ENCODE results near the gene RAB5B.
A peak's percentile ranks its signal among the peaks of the same experiment; 100 is the strongest.
"Not testable (repeated sequence)": the region's sequence is repeated elsewhere in the genome, so short reads cannot be mapped to it uniquely, and the experiment has no call there.

The RAB5B gene

DNA sequence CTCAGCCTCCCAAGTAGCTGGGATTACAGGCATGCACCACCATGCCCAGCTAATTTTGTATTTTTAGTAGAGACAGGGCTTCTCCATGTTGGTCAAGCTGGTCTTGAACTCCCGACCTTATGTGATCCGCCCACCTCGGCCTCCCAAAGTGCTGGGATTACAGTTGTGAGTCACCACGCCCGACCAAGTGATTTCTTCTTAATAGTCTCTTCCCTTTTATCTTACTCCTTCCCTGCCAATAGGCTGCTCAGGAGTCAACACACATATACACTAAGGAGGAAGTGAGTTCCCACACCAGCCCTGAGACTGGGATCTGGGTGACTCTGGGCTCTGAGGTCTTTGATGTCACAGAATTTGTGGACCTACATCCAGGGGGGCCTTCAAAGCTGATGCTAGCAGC is 29.5 kb downstream of the RAB5B start:
- H3K36me3 ChIP-seq (ENCODE audit: insufficient read depth, low read length): peaks cover 30% of the 10 kb centered on the region
- not testable (repeated sequence) for H3K4me1 ChIP-seq (ENCODE audit: insufficient read depth, low read length); H3K9ac ChIP-seq (ENCODE audit: low read depth, low read length); H3K27me3 ChIP-seq (ENCODE audit: insufficient read depth, low read length); H3K9me3 ChIP-seq (ENCODE audit: insufficient read depth, low read depth, low read length); H3K4me3 ChIP-seq (ENCODE audit: low read length); H3K27ac ChIP-seq (ENCODE audit: low read depth, low read length)
- WGBS: 98% methylated on average over 5 of the region's 5 CpGs

DNA sequence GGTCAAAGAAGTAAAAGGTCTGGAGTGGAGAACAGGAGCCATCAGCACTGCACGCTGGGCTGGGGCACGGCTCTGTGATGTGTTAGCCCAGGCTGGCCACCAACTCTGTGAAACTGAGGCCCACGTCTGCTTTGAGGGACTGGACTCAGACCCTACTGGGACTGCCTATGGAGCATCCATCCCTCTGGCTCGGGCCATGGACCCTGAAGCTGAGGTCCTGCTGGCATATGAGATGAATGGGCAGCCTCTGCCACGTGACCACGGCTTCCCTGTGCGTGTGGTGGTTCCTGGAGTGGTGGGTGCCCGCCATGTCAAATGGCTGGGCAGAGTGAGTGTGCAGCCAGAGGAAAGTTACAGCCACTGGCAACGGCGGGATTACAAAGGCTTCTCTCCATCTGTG is 30.3 kb downstream of the RAB5B start:
- no peaks in the 10 kb centered on the region for H3K9me3 ChIP-seq (ENCODE audit: insufficient read depth, low read depth, low read length)
- no peak overlapping the region for H3K4me3 ChIP-seq (ENCODE audit: low read length)
- H3K27me3 ChIP-seq (ENCODE audit: insufficient read depth, low read length): no peaks in the 10 kb centered on the region
- peaks cover 30% of the 10 kb centered on the region for H3K36me3 ChIP-seq (ENCODE audit: insufficient read depth, low read length)
- H3K27ac ChIP-seq (ENCODE audit: low read depth, low read length): no peak overlapping the region
- H3K4me1 ChIP-seq (ENCODE audit: insufficient read depth, low read length): no peaks in the 10 kb centered on the region
- no peak overlapping the region for H3K9ac ChIP-seq (ENCODE audit: low read depth, low read length)
- WGBS: 91% methylated on average over 10 of the region's 10 CpGs

DNA sequence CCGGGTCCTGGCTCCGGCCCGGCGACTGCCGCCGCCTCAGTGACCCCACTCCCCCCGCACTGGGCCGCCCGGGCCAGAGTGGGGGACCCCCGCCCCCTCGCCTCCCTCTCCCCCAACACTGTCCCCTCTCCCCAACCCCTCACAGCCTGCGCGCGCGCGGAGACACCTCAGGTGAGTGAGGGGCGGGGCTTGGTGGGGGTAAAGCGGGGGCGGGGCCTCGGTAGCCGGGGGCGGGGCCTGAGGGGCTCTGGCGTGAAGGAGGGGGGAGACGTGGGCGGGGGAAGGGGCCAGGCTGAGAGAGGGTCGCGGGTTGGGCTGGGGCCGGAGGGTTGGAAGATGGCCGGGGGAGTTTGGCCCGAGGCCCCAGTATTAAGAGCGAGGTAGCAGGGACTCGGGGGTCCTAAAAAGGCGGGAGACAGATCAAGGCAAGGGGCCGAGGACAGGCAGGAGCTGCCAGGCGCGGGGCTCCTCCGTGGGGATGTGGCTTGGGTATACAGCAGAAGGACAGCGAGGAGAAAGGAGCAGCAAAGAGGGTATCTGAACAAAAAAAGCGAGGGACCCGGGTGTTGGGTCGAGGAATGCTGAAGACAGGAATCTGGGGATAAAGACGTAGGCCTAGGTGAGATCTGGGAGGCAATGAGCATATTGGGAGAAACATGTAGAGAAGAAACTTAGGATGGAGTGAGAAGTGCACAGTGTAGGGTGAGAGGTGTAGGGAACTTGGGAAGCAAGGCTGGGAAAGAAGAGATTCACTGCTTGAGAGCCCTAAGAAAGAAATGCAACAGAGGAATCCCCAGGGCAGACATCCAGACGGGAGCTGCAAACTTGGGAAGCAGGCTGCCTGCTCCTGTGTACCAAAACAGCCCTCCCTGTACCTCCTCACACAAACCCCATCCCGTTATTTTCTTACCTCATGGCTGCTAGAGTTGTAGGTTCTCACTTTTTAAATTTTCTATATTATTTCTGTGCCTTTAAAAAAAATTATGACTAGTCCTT is 34.0 kb downstream of the RAB5B start:
- no peaks in the 10 kb centered on the region for H3K4me1 ChIP-seq (ENCODE audit: insufficient read depth, low read length)
- 2% methylated on average over 37 of the region's 44 CpGs for WGBS
- peak overlapping the region; percentile 92 for H3K9ac ChIP-seq (ENCODE audit: low read depth, low read length)
- H3K4me3 ChIP-seq (ENCODE audit: low read length): peak overlapping the region; percentile 83
- peaks cover 23% of the 10 kb centered on the region for H3K36me3 ChIP-seq (ENCODE audit: insufficient read depth, low read length)
- H3K27ac ChIP-seq (ENCODE audit: low read depth, low read length): peak overlapping the region; percentile 91
- H3K9me3 ChIP-seq (ENCODE audit: insufficient read depth, low read depth, low read length): no peaks in the 10 kb centered on the region
- no peaks in the 10 kb centered on the region for H3K27me3 ChIP-seq (ENCODE audit: insufficient read depth, low read length)

DNA sequence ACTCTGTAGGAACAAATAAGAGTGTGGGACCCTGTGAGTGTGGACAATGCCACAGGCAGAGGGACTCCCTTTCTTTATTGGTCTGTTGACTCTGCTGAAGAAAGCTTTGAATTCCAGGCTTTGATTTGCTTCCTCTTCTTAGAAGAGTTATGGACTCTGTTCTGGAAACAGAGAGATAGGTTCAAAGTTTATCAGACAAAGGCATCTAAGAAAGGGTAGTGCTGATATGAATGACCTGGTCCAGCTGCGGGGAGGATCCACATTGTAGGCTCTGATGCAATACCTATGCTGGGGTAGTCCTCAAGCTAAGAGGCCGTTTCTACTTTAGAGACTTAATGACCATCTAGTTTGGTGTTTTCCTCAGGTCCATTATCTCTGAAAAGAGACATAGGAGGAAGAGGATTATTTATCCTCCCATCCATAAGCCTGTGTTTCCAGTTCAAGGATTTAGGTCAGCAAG is 36.3 kb downstream of the RAB5B start:
- 90% methylated on average over 2 of the region's 2 CpGs for WGBS
- H3K27me3 ChIP-seq (ENCODE audit: insufficient read depth, low read length): no peaks in the 10 kb centered on the region
- H3K27ac ChIP-seq (ENCODE audit: low read depth, low read length): no peak overlapping the region
- no peak overlapping the region for H3K4me3 ChIP-seq (ENCODE audit: low read length)
- no peak overlapping the region for H3K9ac ChIP-seq (ENCODE audit: low read depth, low read length)
- peaks cover 4% of the 10 kb centered on the region; the same call in 1 of the 2 replicates for H3K36me3 ChIP-seq (ENCODE audit: insufficient read depth, low read length)
- no peaks in the 10 kb centered on the region for H3K4me1 ChIP-seq (ENCODE audit: insufficient read depth, low read length)
- no peaks in the 10 kb centered on the region for H3K9me3 ChIP-seq (ENCODE audit: insufficient read depth, low read depth, low read length)

DNA sequence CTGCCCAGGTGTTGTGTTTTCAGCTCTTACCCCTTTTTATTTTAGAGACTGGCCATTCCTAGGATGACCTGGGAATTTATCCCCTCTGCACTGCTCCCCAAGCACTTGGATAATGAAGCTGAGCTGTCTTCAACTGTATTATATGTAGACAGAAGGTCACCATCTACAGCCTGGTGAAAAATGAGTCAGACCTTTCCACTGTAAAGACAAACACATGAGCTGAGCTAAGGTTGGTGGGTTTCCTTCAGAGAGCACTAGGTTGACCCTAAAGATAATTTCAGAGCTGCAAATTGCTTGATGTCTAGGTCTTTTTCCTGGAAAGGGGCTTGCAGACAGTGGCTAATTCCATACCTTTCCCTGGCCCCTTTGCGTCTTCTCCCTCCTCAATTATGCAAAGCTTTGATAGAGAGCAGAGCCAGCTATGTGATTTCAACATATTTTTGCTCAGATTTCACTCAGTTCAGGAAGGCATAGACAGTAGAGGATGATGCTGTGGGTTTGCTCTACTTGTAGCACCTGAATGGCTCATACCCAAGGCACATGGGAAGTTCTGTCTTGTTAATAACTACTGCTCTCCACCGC is 37.7 kb downstream of the RAB5B start:
- no peak overlapping the region for H3K9ac ChIP-seq (ENCODE audit: low read depth, low read length)
- no peak overlapping the region for H3K4me3 ChIP-seq (ENCODE audit: low read length)
- WGBS: 88% methylated on average over 2 of the region's 2 CpGs
- H3K36me3 ChIP-seq (ENCODE audit: insufficient read depth, low read length): peaks cover 2% of the 10 kb centered on the region; the same call in 1 of the 2 replicates
- H3K9me3 ChIP-seq (ENCODE audit: insufficient read depth, low read depth, low read length): no peaks in the 10 kb centered on the region
- no peaks in the 10 kb centered on the region for H3K4me1 ChIP-seq (ENCODE audit: insufficient read depth, low read length)
- H3K27ac ChIP-seq (ENCODE audit: low read depth, low read length): no peak overlapping the region
- no peaks in the 10 kb centered on the region for H3K27me3 ChIP-seq (ENCODE audit: insufficient read depth, low read length)

DNA sequence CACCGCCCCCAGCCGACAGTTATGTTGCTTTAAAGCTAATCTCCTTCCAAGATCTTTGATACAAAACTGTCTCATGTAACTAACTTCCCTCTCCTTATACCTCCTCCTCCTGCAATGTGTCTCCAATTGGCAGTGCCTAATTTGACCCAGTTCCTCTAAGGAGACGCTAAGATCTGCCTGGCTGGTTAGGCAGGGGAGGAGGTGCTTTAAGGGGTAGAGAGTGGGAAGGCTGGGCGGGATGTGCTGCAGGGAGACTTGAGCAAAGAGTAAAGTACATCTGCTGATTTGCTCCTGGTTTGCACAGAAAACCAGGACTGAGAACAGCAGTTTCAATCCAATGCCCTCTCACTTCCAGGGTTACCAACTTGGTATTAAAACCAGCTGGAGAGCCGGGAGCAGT is 39.6 kb downstream of the RAB5B start:
- no peaks in the 10 kb centered on the region for H3K4me1 ChIP-seq (ENCODE audit: insufficient read depth, low read length)
- no peak overlapping the region for H3K9ac ChIP-seq (ENCODE audit: low read depth, low read length)
- peaks cover 2% of the 10 kb centered on the region; the same call in 1 of the 2 replicates for H3K36me3 ChIP-seq (ENCODE audit: insufficient read depth, low read length)
- H3K27me3 ChIP-seq (ENCODE audit: insufficient read depth, low read length): no peaks in the 10 kb centered on the region
- 93% methylated on average over 5 of the region's 5 CpGs for WGBS
- H3K9me3 ChIP-seq (ENCODE audit: insufficient read depth, low read depth, low read length): no peaks in the 10 kb centered on the region
- no peak overlapping the region for H3K27ac ChIP-seq (ENCODE audit: low read depth, low read length)
- no peak overlapping the region for H3K4me3 ChIP-seq (ENCODE audit: low read length)

DNA sequence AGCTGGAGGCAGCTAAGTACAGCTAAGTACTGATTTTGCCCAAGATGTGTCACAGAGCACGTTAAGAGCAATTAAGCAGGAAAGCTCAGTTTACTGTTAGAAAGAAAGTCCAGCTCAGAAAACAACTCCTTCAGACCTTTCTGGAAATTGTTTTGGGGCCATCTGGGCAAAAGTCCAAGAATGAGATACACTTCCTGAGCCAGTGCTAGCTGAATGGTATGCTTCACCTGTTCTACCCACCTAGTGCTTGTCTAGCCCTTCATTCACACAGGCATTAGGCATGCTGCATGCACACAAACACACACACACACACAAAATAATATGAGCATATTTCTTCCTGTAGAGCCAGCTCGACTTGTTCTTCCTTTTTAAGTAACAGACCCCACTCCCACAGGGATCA is 40.3 kb downstream of the RAB5B start:
- H3K36me3 ChIP-seq (ENCODE audit: insufficient read depth, low read length): peaks cover 2% of the 10 kb centered on the region; the same call in 1 of the 2 replicates
- H3K4me1 ChIP-seq (ENCODE audit: insufficient read depth, low read length): no peaks in the 10 kb centered on the region
- H3K27me3 ChIP-seq (ENCODE audit: insufficient read depth, low read length): no peaks in the 10 kb centered on the region
- no peak overlapping the region for H3K27ac ChIP-seq (ENCODE audit: low read depth, low read length)
- 94% methylated on average over 2 of the region's 2 CpGs for WGBS
- no peak overlapping the region for H3K9ac ChIP-seq (ENCODE audit: low read depth, low read length)
- no peaks in the 10 kb centered on the region for H3K9me3 ChIP-seq (ENCODE audit: insufficient read depth, low read depth, low read length)
- no peak overlapping the region for H3K4me3 ChIP-seq (ENCODE audit: low read length)

DNA sequence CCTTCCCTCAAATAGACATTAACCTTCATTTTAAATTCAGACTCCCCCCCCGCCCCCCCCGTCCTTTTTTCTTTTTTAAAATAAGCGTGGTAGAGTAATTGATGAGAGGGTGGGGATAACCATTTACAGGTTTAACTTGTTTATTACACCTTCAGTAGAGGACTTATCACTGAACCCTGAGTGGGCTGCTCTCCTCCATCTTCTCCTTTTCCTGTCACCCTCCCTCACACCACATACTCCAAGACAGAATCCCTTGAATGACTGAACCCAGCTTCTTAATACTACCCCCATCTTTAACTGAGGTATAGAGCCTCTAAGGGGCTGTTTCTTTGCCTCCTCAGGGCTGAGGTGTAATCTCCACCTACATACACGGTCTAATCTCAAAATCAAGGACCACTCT is 43.3 kb downstream of the RAB5B start:
- Histone ChIP-seq H3K27me3 (ENCODE audit: insufficient read depth, low read length) (no peaks in the 10 kb centered on the region), H3K27ac (ENCODE audit: low read depth, low read length) (no peak overlapping the region), H3K36me3 (ENCODE audit: insufficient read depth, low read length) (no peaks in the 10 kb centered on the region), H3K9me3 (ENCODE audit: insufficient read depth, low read depth, low read length) (no peaks in the 10 kb centered on the region), H3K4me1 (ENCODE audit: insufficient read depth, low read length) (peaks cover 23% of the 10 kb centered on the region), H3K9ac (ENCODE audit: low read depth, low read length) (no peak overlapping the region), H3K4me3 (ENCODE audit: low read length) (no peak overlapping the region)
- 79% methylated on average over 1 of the region's 4 CpGs for WGBS

DNA sequence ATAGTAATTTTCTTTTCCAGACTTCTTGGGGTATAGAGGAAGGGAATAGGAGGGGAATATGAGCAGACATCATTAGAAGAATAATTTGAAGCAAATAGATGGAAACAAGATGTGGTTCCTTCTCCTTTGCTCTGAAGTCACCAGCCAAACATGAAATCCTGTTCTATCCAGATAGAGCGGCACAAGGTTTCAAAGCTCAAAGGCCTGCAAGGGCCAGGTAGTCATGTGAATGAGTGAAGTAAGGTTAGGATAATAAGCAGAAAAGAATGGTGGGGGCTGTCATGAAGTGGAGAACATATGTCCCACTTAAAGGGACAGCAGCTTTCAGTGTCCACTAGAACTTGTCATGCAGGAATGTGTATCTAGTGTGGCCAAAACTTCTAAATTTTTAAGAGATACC is 44.5 kb downstream of the RAB5B start:
- Histone ChIP-seq H3K27ac (ENCODE audit: low read depth, low read length) (no peak overlapping the region), H3K9me3 (ENCODE audit: insufficient read depth, low read depth, low read length) (no peaks in the 10 kb centered on the region), H3K4me3 (ENCODE audit: low read length) (no peak overlapping the region), H3K36me3 (ENCODE audit: insufficient read depth, low read length) (no peaks in the 10 kb centered on the region), H3K4me1 (ENCODE audit: insufficient read depth, low read length) (peaks cover 26% of the 10 kb centered on the region), H3K27me3 (ENCODE audit: insufficient read depth, low read length) (no peaks in the 10 kb centered on the region), H3K9ac (ENCODE audit: low read depth, low read length) (no peak overlapping the region)
- 97% methylated on average over 1 of the region's 1 CpG for WGBS

DNA sequence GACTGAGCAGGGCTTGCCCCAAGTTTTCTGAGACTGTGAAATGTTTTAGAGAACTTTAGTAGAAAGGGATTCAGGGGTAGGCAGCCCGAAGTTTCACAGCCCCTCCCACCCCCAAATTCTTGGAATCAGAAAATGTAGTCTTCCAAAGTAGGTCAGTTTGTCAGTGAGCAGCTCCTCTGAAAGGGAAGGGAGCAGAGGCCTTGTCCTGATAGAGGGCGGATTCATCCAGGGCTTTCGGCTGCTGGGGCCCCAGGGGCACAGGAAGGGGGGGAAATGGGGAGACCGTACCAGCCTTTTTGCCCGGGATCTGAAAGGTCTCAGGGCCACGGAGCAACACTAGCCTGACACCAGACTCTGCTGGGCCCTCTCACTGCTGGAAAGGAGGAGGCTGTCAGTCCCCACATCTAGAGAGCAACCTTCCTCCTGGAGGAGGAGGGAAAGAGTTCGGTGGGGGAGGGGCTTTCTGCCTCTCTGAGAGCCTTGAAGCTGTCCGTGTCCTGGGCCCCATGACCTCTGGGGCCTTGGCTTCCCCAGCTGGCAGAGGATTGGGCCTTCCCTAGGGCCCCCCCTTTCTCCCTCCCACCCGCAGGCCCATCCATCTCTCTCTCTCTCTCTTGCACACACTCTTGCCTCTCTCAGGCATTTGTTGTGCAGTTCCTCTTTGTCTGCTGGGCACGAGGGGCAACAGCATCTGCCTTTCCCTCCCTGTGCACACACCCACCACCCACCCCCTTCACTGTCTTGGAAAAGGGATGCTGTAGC is 46.7 kb downstream of the RAB5B start, which contains the start of gene IKZF4:
IKZF4 (plus strand) TSS at position 621 of the 762 bp plus-strand sequence. CDS start 451 bp downstream, outside the sequence.
- H3K4me1 ChIP-seq (ENCODE audit: insufficient read depth, low read length): peaks cover 26% of the 10 kb centered on the region
- peak within 1 kb of the TSS; percentile 73 for H3K27ac ChIP-seq (ENCODE audit: low read depth, low read length)
- no peaks in the 10 kb centered on the region for H3K9me3 ChIP-seq (ENCODE audit: insufficient read depth, low read depth, low read length)
- H3K27me3 ChIP-seq (ENCODE audit: insufficient read depth, low read length): no peaks in the 10 kb centered on the region
- peaks cover 15% of the 10 kb centered on the region for H3K36me3 ChIP-seq (ENCODE audit: insufficient read depth, low read length)
- WGBS: 13% methylated on average over 8 of the region's 10 CpGs
- H3K4me3 ChIP-seq (ENCODE audit: low read length): peak within 1 kb of the TSS; percentile 61
- H3K9ac ChIP-seq (ENCODE audit: low read depth, low read length): peak within 1 kb of the TSS; percentile 79

Data from HUES64 (cell line).